Hepatic stellate cell (primary cell): ENCODE measurements around the gene PGGHG.
"Not testable (repeated sequence)": the region's sequence is repeated elsewhere in the genome, so short reads cannot be mapped to it uniquely, and the experiment has no call there.

Source experiments
- DNase-seq: peaks from one replicate; pipeline ENCODE4 v3.0.0; 2011; ENCODE audit warnings: low spot score

PGGHG gene

GRCh38 chr11:288478-289397 is at the start of gene PGGHG:
PGGHG (plus strand) TSS chr11:289126; CDS start chr11:289817, 691 bp downstream.
- peak; percentile 94 for DNase-seq

- DNase-seq: no peak
These were observed 48.6 kb upstream of the PGGHG start for GRCh38 chr11:240315-240714.

- no peak for DNase-seq
These were observed 47.3 kb upstream of the PGGHG start for GRCh38 chr11:241634-242033.

- DNase-seq: no peak
These were observed 44.5 kb upstream of the PGGHG start for GRCh38 chr11:244376-244775.

GRCh38 chr11:249062-249461 is 39.9 kb upstream of the PGGHG start:
- no peak for DNase-seq

GRCh38 chr11:250274-250673 is 38.7 kb upstream of the PGGHG start:
- no peak for DNase-seq

GRCh38 chr11:250740-251299 is 38.1 kb upstream of the PGGHG start:
- peak; percentile 46 for DNase-seq

- DNase-seq: no peak
These were observed 37.4 kb upstream of the PGGHG start for GRCh38 chr11:251550-251949.

GRCh38 chr11:252666-253065 is 36.3 kb upstream of the PGGHG start:
- DNase-seq: no peak

- no peak for DNase-seq
These were observed 35.6 kb upstream of the PGGHG start for GRCh38 chr11:253160-253885.

- no peak for DNase-seq
These were observed 35.0 kb upstream of the PGGHG start for GRCh38 chr11:253886-254270.

GRCh38 chr11:255176-255575 is 33.8 kb upstream of the PGGHG start:
- no peak for DNase-seq

- DNase-seq: no peak
These were observed 33.1 kb upstream of the PGGHG start for GRCh38 chr11:255816-256215.

- no peak for DNase-seq
These were observed 31.8 kb upstream of the PGGHG start for GRCh38 chr11:256952-257737.

- DNase-seq: no peak
These were observed 31.0 kb upstream of the PGGHG start for GRCh38 chr11:257766-258493.

GRCh38 chr11:259413-259812 is 29.5 kb upstream of the PGGHG start:
- DNase-seq: no peak

- no peak for DNase-seq
These were observed 27.3 kb upstream of the PGGHG start for GRCh38 chr11:261624-262023.

- DNase-seq: no peak
These were observed 22.1 kb upstream of the PGGHG start for GRCh38 chr11:266676-267439.

GRCh38 chr11:267491-267994 is 21.4 kb upstream of the PGGHG start:
- DNase-seq: no peak

- DNase-seq: not testable (repeated sequence)
These were observed 20.2 kb upstream of the PGGHG start for GRCh38 chr11:268716-269145.
